Measurements from ENCODE around the gene CACNA2D3. TPM values are rescaled to one million over a fixed set of nuclear protein-coding genes. Genes with fewer than 3 reads are reported as not detected.

The CACNA2D3 gene
- total RNA-seq, 2 donors from 2014 or later: not detected

GRCh38 chr3:54349231-54349652, 226.9 kb downstream of the CACNA2D3 start:
- DNase-seq (ENCODE audit: low spot score in 2 of 2): no peak
- H3K27ac Mint-ChIP-seq: no peak overlapping the region
- H3K36me3 Mint-ChIP-seq: no peaks in the 10 kb centered on the region
- ATAC-seq: no peak
- H3K9me3 Mint-ChIP-seq: no peaks in the 10 kb centered on the region

DNA sequence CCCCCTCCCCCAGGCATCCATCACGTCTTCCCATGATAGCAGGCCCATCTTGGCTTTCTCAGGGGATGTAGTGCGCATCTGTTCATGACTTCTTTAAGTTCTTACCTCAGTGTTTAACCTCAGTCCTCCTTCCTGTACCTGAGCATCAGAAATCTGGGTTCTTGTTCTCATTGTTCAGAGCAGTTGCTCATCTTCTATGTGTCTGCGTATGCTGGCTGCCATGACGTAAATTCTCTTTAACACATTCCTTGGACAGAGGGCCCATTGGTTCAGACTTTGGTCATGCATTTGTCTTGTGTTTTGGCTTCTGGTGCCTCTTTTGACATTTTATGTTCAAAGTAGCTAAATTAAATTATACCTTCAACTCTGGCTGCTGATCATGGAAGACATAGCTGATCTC, 227.3 kb downstream of the CACNA2D3 start:
- peaks cover 0 to under 1% of the 10 kb centered on the region in 2 donors for H3K9me3 Mint-ChIP-seq

DNA sequence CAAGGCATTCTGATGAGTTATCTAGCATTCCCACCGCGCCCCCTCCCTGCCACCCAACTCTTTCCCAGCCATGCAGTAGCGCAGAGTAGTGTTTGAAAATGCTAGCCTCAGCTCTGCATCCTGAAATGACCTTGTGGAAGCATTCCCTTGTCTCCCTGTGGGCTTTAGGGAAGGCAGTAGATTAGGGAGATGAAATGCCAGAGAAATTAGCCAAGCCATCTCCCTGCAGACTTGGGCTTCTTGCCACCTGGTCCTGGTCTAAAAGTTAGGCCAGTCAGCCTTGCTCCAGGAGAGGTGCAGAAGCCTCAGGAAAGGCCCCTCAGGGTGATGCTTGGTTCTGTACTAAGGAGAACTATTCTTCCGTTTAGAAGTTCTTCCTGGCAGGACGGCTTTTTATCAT, 231.2 kb downstream of the CACNA2D3 start:
- ATAC-seq (no peak), DNase-seq (ENCODE audit: low spot score in 2 of 2) (no peak)
- H3K9me3 Mint-ChIP-seq: peaks cover 0 to 9% of the 10 kb centered on the region in 2 donors

More for the DNA sequence above, 227.3 kb downstream of the CACNA2D3 start:
- Mint-ChIP-seq H3K36me3 (peaks cover 0 to 1% of the 10 kb centered on the region in 2 donors), H3K27ac (no peak overlapping the region)
- ATAC-seq (no peak), DNase-seq (ENCODE audit: low spot score in 2 of 2) (no peak)

DNA sequence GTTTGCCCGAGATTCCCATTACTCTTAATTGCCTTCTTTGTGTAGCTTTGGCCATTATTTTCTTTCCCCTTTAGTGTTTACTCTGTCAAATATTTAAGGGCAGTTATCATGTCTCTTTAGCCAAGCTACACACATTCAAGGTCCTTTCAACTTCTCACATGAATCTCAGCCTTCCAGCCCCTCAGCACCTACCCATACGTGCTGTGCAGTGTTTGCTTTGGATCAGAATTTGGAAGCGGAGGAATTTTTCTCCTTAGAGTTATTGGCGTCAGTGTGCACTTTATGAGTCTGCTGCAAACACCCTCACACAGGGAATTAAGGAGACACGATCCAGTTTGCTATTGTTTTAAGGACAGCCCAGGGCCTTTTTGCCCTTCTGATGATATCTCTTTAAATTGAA, 231.6 kb downstream of the CACNA2D3 start:
- ATAC-seq: no peak
- Mint-ChIP-seq H3K9me3 (peaks cover 0 to 9% of the 10 kb centered on the region in 2 donors), H3K36me3 (peaks cover 0 to 7% of the 10 kb centered on the region in 2 donors), H3K27ac (no peak overlapping the region)
- DNase-seq (ENCODE audit: low spot score in 2 of 2): no peak

More for the DNA sequence above, 231.2 kb downstream of the CACNA2D3 start:
- Mint-ChIP-seq H3K27ac (no peak overlapping the region), H3K36me3 (peaks cover 0 to 7% of the 10 kb centered on the region in 2 donors)

- Mint-ChIP-seq H3K27ac (no peak overlapping the region), H3K9me3 (peaks cover 0 to 9% of the 10 kb centered on the region in 2 donors), H3K36me3 (peaks cover 0 to 7% of the 10 kb centered on the region in 2 donors)
- DNase-seq (ENCODE audit: low spot score in 2 of 2): no peak
- no peak for ATAC-seq
Observed at GRCh38 chr3:54355800-54356199, 233.4 kb downstream of the CACNA2D3 start.

DNA sequence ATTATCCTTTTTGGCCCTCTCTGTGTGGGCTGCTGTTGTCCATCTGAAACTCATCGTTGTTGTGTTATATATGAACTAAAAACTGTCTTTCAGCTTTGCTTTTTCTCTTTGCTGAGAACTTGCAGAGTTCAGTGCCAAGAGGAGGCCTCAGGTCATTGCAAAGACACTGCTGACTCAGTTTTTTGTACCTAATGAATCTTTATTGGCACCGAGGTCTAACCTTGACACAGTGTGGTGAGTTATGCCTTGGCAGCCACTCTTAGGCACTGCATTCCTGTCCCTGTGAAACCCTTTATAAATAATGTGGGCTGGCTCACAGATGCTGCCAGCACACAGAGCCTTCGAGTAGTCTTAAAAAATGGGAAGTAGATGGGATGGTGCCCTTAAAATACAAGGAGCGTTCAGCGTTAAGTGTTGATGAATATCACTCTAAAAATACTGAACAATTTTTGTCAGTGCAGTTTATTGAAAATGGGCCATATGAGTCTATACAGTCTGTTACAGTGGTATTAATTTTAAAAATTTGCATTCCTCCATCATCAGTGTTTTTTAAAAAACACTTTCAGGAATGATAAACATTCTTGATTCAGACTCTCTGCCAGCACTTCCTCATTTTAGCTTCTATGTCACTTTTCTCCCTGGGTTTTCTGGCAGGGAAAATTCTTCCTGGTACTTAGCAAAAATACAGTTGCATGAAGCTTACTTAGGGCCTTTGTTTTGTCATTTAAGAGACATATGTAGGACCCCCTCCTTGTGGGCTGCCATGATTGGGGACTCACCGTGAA, 234.1 kb downstream of the CACNA2D3 start:
- no peak for DNase-seq (ENCODE audit: low spot score in 2 of 2)

DNA sequence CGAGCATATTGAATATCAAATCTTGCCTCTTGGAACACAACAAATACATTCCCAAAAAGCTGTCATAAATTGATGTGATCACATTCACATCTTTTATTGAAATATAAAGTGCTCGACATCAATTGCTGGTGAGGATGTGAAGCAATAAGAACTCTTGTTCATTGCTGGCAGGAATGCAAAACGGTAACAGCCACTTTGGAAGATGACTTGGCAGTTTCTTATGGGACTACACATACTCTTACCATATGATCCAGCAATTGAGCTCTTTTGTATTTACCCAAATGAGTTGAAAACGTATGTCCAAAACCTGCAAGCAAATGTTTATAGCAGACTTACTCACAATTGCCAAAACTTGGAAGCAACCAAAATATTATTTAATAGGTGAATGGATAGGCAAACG, 234.9 kb downstream of the CACNA2D3 start:
- Mint-ChIP-seq H3K27ac (no peak overlapping the region), H3K9me3 (peaks cover 0 to 9% of the 10 kb centered on the region in 2 donors), H3K36me3 (peaks cover 0 to 7% of the 10 kb centered on the region in 2 donors)
- DNase-seq (ENCODE audit: low spot score in 2 of 2): no peak
- no peak for ATAC-seq

More for the DNA sequence above, 234.1 kb downstream of the CACNA2D3 start:
- no peak for ATAC-seq
- Mint-ChIP-seq H3K9me3 (peaks cover 0 to 9% of the 10 kb centered on the region in 2 donors), H3K27ac (no peak overlapping the region), H3K36me3 (peaks cover 0 to 7% of the 10 kb centered on the region in 2 donors)

- ATAC-seq (no peak), DNase-seq (ENCODE audit: low spot score in 2 of 2) (no peak)
- Mint-ChIP-seq H3K27ac (no peak overlapping the region), H3K9me3 (peaks cover 0 to 9% of the 10 kb centered on the region in 2 donors), H3K36me3 (peaks cover 0 to 7% of the 10 kb centered on the region in 2 donors)
Observed at GRCh38 chr3:54358316-54358715, 236.0 kb downstream of the CACNA2D3 start.

GRCh38 chr3:54358969-54359694, 236.8 kb downstream of the CACNA2D3 start:
- ATAC-seq: no peak
- DNase-seq (ENCODE audit: low spot score in 2 of 2): no peak
- peaks cover 0 to 9% of the 10 kb centered on the region in 2 donors for H3K9me3 Mint-ChIP-seq
- peaks cover 0 to 7% of the 10 kb centered on the region in 2 donors for H3K36me3 Mint-ChIP-seq
- H3K27ac Mint-ChIP-seq: no peak overlapping the region

DNA sequence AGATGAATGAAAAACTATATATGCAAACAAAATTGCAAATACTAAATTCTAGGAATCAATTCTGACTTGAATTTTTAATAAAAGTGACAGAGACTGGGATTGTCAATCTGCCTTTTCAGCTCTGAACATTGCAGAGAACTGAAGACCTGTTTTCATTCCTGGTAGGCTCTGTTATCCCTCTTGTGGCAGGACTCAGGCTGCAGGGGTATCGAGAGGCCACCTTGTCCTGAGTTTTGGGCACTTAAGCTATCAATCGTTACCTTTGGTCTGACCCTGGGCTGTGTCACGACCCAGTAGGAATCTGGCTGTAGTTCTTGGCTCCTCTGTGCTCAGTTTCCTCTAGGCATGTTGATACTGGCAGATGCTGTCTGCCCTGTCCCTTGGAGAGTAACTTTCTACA, 238.0 kb downstream of the CACNA2D3 start:
- H3K27ac Mint-ChIP-seq: no peak overlapping the region
- DNase-seq (ENCODE audit: low spot score in 2 of 2): no peak

GRCh38 chr3:54361746-54362283, 239.5 kb downstream of the CACNA2D3 start:
- no peaks in the 10 kb centered on the region for H3K36me3 Mint-ChIP-seq
- no peak for DNase-seq (ENCODE audit: low spot score in 2 of 2)
- no peak overlapping the region for H3K27ac Mint-ChIP-seq
- H3K9me3 Mint-ChIP-seq: no peaks in the 10 kb centered on the region
- ATAC-seq: no peak

More for the DNA sequence above, 238.0 kb downstream of the CACNA2D3 start:
- Mint-ChIP-seq H3K9me3 (peaks cover 0 to 2% of the 10 kb centered on the region in 2 donors), H3K36me3 (no peaks in the 10 kb centered on the region)
- no peak for ATAC-seq

DNA sequence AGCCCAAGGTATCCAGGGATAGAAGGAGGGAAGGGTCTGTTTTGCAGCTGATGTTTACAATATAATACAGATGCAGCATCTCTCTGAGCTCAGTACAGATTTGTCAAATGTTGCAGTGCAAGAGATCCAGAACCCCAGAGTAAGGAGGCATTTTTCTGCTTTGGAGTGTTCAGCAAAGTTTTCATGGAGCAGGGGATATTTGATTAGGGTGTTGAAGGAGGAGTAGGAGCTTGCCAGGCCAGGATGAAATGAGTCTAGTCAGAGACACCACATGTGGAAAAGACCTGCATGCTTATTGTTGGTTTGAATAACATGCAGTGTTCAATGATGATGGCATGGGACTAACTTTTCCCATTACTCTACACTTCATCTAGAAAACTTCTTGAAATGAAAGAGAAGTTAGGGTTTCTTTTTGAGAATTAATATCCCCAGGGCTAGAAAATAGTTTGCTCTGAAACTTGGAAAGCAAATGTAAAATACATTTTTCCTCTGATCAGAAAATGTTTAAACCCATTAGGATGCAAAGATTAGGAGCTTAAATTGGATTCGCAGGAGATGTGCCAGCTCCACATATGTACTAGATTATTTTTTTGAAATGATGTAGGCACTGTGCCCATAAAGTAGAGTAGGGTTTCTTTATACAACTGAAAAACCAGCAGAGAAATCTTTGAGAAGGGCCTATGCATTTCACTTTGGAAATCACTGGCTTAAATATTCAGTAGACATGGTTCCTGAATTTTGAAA, 243.8 kb downstream of the CACNA2D3 start:
- Mint-ChIP-seq H3K36me3 (no peaks in the 10 kb centered on the region), H3K27ac (no peak overlapping the region)

GRCh38 chr3:54366839-54367238, 244.5 kb downstream of the CACNA2D3 start:
- H3K9me3 Mint-ChIP-seq: no peaks in the 10 kb centered on the region

More for the DNA sequence above, 243.8 kb downstream of the CACNA2D3 start:
- H3K9me3 Mint-ChIP-seq: no peaks in the 10 kb centered on the region
- ATAC-seq: no peak
- DNase-seq (ENCODE audit: low spot score in 2 of 2): no peak

GRCh38 chr3:54372232-54372631, 249.9 kb downstream of the CACNA2D3 start:
- H3K36me3 Mint-ChIP-seq: no peaks in the 10 kb centered on the region
- ATAC-seq: no peak
- H3K9me3 Mint-ChIP-seq: no peaks in the 10 kb centered on the region
- no peak overlapping the region for H3K27ac Mint-ChIP-seq
- DNase-seq (ENCODE audit: low spot score in 2 of 2): no peak

More at GRCh38 chr3:54366839-54367238, 244.5 kb downstream of the CACNA2D3 start:
- H3K36me3 Mint-ChIP-seq: no peaks in the 10 kb centered on the region
- ATAC-seq: no peak
- no peak for DNase-seq (ENCODE audit: low spot score in 2 of 2)
- no peak overlapping the region for H3K27ac Mint-ChIP-seq

GRCh38 chr3:54374214-54374852, 252.0 kb downstream of the CACNA2D3 start:
- H3K9me3 Mint-ChIP-seq: no peaks in the 10 kb centered on the region
- ATAC-seq: no peak
- H3K36me3 Mint-ChIP-seq: no peaks in the 10 kb centered on the region
- H3K27ac Mint-ChIP-seq: no peak overlapping the region
- no peak for DNase-seq (ENCODE audit: low spot score in 2 of 2)
